SU-DHL-6 (cell line): ENCODE data around the gene ASTN2.

Source experiments
- H2AFZ ChIP-seq: fragments of 200-600 bp; sonication (generic); 2 replicates; pipeline ENCODE4 v1.6.1; 2014; ENCODE audit warnings: low read depth, mild to moderate bottlenecking, moderate library complexity, mixed read lengths, antibody characterized with exemption, low read length; ENCODE audit not compliant: severe bottlenecking
- H3F3A ChIP-seq: fragments of 200-600 bp; shearing (Covaris generic); 2 replicates; pipeline ENCODE4 v1.6.0; 2016; ENCODE audit warnings: antibody characterized with exemption, mild to moderate bottlenecking; ENCODE audit not compliant: insufficient read depth
- H3K27ac ChIP-seq: fragments of 200-600 bp; sonication (generic); 2 replicates; pipeline ENCODE4 v1.5.1; 2016; ENCODE audit warnings: low read depth, mild to moderate bottlenecking, low read length, moderate library complexity, mixed read lengths
- H3K27me3 ChIP-seq: fragments of 200-600 bp; sonication (generic), shearing (Covaris generic); 2 replicates; pipeline ENCODE4 v1.6.0; 2014; ENCODE audit warnings: mild to moderate bottlenecking, low read length
- H3K36me3 ChIP-seq: fragments of 200-600 bp; sonication (generic); 2 replicates; pipeline ENCODE4 v1.6.1; 2014; ENCODE audit warnings: mild to moderate bottlenecking, low read length, mixed read lengths
- H3K4me2 ChIP-seq: fragments of 300-600, 200-600 bp; shearing (Covaris generic), sonication (generic); 2 replicates; pipeline ENCODE4 v1.6.0; 2014; ENCODE audit warnings: low read length, low read depth, mild to moderate bottlenecking; ENCODE audit not compliant: poor library complexity, severe bottlenecking
- H3K4me3 ChIP-seq: fragments of 200-600 bp; sonication (generic); 2 replicates; pipeline ENCODE4 v1.5.1; 2014; ENCODE audit warnings: antibody characterized with exemption, low read length, mild to moderate bottlenecking, mixed read lengths; ENCODE audit not compliant: insufficient read depth, poor library complexity, severe bottlenecking
- H3K79me2 ChIP-seq: fragments of 200-600 bp; sonication (generic); 2 replicates; pipeline ENCODE4 v1.6.1; 2014; ENCODE audit warnings: mild to moderate bottlenecking, low read length, moderate library complexity; ENCODE audit not compliant: insufficient read depth
- H3K9ac ChIP-seq: fragments of 200-600 bp; sonication (generic); 2 replicates; pipeline ENCODE4 v1.7.0; 2014; ENCODE audit warnings: mild to moderate bottlenecking, low read length
- H3K9me2 ChIP-seq: fragments of 200-600 bp; sonication (generic); replicated peaks from 2 replicates; pipeline ENCODE4 v1.6.1; 2014; ENCODE audit warnings: low read length; ENCODE audit not compliant: insufficient read depth
- H3K9me3 ChIP-seq: fragments of 200-600 bp; sonication (generic); 2 replicates; pipeline ENCODE4 v1.6.1; 2014; ENCODE audit warnings: low read length, mixed read lengths; ENCODE audit not compliant: insufficient read depth
- H4K20me1 ChIP-seq: fragments of 200-600 bp; sonication (generic); 2 replicates; pipeline ENCODE4 v1.6.1; 2014; ENCODE audit warnings: low read depth, mild to moderate bottlenecking, antibody characterized with exemption, low read length, moderate library complexity, mixed read lengths
- EZH2phosphoT487 ChIP-seq: fragments of 200-600 bp; sonication (generic), shearing (Covaris generic); conservative IDR thresholded peaks from 2 replicates; pipeline ENCODE4 v1.6.1; 2018; ENCODE audit warnings: mild to moderate bottlenecking, antibody characterized with exemption, low read length, moderate library complexity, mixed read lengths
- TF ChIP-seq, protein P1 (sequence below): fragments of 200-600 bp; sonication (generic); IDR thresholded peaks from one replicate; pipeline ENCODE4 v1.5.1; 2017; ENCODE audit warnings: antibody characterized with exemption, mild to moderate bottlenecking, low read length, moderate library complexity; ENCODE audit not compliant: insufficient read depth, poor library complexity, severe bottlenecking

Gene ASTN2

DNA sequence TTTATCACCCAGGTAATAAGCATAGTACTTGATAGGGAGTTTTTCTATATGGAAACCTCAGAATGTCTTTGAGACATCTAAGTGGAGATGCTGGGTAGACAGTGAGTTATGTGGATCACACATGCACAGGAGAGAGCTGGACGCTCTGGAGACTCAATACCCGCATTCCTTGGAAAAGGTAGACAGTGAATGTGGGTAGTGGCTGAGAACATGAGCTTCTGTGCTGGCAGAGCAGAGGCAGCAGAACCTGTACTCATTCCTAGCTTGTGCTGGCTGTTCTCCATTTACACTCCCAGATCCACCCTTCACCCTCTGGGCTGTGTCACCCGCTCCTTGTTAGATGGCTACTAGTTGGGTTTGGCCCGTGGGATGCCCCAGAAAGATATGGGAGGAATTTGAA, 269.8 kb downstream of the ASTN2 start:
- no peaks in the 10 kb centered on the region for H3F3A ChIP-seq
- H3K9ac ChIP-seq = no peak overlapping the region
- H3K27ac ChIP-seq = no peak overlapping the region
- H3K9me2 ChIP-seq = no peaks in the 10 kb centered on the region
- H4K20me1 ChIP-seq = no peaks in the 10 kb centered on the region
- H3K79me2 ChIP-seq = no peaks in the 10 kb centered on the region
- H3K27me3 ChIP-seq = no peaks in the 10 kb centered on the region
- H2AFZ ChIP-seq = no peak overlapping the region
- TF ChIP-seq, protein P1, sequence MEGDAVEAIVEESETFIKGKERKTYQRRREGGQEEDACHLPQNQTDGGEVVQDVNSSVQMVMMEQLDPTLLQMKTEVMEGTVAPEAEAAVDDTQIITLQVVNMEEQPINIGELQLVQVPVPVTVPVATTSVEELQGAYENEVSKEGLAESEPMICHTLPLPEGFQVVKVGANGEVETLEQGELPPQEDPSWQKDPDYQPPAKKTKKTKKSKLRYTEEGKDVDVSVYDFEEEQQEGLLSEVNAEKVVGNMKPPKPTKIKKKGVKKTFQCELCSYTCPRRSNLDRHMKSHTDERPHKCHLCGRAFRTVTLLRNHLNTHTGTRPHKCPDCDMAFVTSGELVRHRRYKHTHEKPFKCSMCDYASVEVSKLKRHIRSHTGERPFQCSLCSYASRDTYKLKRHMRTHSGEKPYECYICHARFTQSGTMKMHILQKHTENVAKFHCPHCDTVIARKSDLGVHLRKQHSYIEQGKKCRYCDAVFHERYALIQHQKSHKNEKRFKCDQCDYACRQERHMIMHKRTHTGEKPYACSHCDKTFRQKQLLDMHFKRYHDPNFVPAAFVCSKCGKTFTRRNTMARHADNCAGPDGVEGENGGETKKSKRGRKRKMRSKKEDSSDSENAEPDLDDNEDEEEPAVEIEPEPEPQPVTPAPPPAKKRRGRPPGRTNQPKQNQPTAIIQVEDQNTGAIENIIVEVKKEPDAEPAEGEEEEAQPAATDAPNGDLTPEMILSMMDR = no peak
- no peak for TF ChIP-seq EZH2phosphoT487
- no peaks in the 10 kb centered on the region for H3K9me3 ChIP-seq
- no peak overlapping the region for H3K4me3 ChIP-seq
- no peaks in the 10 kb centered on the region for H3K36me3 ChIP-seq
- H3K4me2 ChIP-seq = no peak overlapping the region

DNA sequence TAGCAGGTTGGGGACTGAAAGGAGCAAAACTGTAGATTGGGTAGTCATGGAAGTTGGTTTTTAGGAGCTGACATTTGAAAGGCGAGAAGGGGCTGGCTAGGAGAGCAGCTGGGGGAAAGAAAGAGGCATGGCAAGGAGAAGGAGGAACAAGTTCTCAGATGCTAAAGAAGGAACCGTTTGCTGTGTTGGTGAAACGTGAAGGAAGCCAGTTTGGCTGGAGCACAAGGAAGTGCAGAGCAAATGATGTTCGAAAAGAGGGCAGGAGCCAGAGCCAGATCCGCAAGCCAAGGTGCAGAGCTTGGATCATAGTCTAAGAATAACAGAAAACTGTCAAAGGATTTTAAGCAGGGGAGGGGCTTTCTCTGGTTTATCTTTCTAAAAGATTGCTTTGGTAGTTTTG, 276.6 kb downstream of the ASTN2 start:
- no peaks in the 10 kb centered on the region for H3K9me2 ChIP-seq

DNA sequence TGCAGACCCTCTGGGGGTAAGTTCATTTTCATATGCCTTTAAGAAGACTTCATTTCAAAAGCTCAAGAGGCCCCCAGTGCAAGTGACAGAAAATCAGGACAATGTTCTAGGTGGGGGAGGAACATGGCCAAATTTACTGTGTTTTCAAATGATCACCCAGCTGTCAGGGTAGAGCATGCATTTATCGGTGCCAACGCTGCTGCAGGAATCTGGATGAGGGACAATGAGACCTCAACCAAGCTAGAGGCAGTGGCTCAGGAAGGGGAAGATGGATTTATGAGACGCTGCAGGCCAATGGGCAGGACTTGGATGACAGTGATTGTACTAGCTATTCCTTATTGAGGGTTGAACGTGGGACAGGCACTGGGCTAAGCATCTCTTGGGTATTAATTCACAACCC, 278.4 kb downstream of the ASTN2 start:
- Histone ChIP-seq H3K4me3 (no peak overlapping the region), H2AFZ (no peak overlapping the region), H3K79me2 (no peaks in the 10 kb centered on the region), H3K27me3 (no peaks in the 10 kb centered on the region), H3K9ac (no peak overlapping the region), H4K20me1 (no peaks in the 10 kb centered on the region), H3F3A (no peaks in the 10 kb centered on the region), H3K9me2 (no peaks in the 10 kb centered on the region), H3K27ac (no peak overlapping the region), H3K9me3 (no peaks in the 10 kb centered on the region), H3K36me3 (no peaks in the 10 kb centered on the region), H3K4me2 (no peak overlapping the region)
- TF ChIP-seq, protein P1 = no peak
- TF ChIP-seq EZH2phosphoT487 = no peak

More for the DNA sequence above, 276.6 kb downstream of the ASTN2 start:
- Histone ChIP-seq H3K9ac (no peak overlapping the region), H3K27me3 (no peaks in the 10 kb centered on the region), H4K20me1 (no peaks in the 10 kb centered on the region), H2AFZ (no peak overlapping the region), H3K79me2 (no peaks in the 10 kb centered on the region), H3K4me2 (no peak overlapping the region), H3F3A (no peaks in the 10 kb centered on the region), H3K4me3 (no peak overlapping the region), H3K9me3 (no peaks in the 10 kb centered on the region), H3K27ac (no peak overlapping the region), H3K36me3 (no peaks in the 10 kb centered on the region)
- TF ChIP-seq, protein P1 = no peak
- TF ChIP-seq EZH2phosphoT487 = no peak
